ENCODE results near the gene BRK1.
"Not testable (repeated sequence)": the region's sequence is repeated elsewhere in the genome, so short reads cannot be mapped to it uniquely, and the experiment has no call there.

BRK1 gene

GRCh38 chr3:10169000-10169496 lies 53.6 kb downstream of the BRK1 start:
- TF ChIP-seq TAF1 (IDR thresholded peaks at IDR 0.05; ENCODE audit: borderline replicate concordance, low read depth, low read length), result no peak
- TF ChIP-seq POLR2AphosphoS5 (IDR thresholded peaks at IDR 0.05; ENCODE audit: low read depth, low read length), result no peak
- no peak for TF ChIP-seq POLR2A (IDR thresholded peaks at IDR 0.05; ENCODE audit: low read depth, low read length)
- no peak for FAIRE-seq
- no peak for DNase-seq (ENCODE audit: insufficient read length)

GRCh38 chr3:10170915-10171478 lies 55.5 kb downstream of the BRK1 start:
- FAIRE-seq (no peak), DNase-seq (ENCODE audit: insufficient read length) (no peak)
- TF ChIP-seq POLR2AphosphoS5 (IDR thresholded peaks at IDR 0.05; ENCODE audit: low read depth, low read length) (no peak), TAF1 (IDR thresholded peaks at IDR 0.05; ENCODE audit: borderline replicate concordance, low read depth, low read length) (no peak), POLR2A (IDR thresholded peaks at IDR 0.05; ENCODE audit: low read depth, low read length) (no peak)

- DNase-seq (ENCODE audit: insufficient read length) (no peak), FAIRE-seq (no peak)
- TF ChIP-seq TAF1 (IDR thresholded peaks at IDR 0.05; ENCODE audit: borderline replicate concordance, low read depth, low read length) (no peak), POLR2A (IDR thresholded peaks at IDR 0.05; ENCODE audit: low read depth, low read length) (no peak), POLR2AphosphoS5 (IDR thresholded peaks at IDR 0.05; ENCODE audit: low read depth, low read length) (no peak)
Observed at GRCh38 chr3:10173095-10173925, 57.8 kb downstream of the BRK1 start.

- no peak for TF ChIP-seq POLR2A (IDR thresholded peaks at IDR 0.05; ENCODE audit: low read depth, low read length)
- no peak for TF ChIP-seq POLR2AphosphoS5 (IDR thresholded peaks at IDR 0.05; ENCODE audit: low read depth, low read length)
- no peak for TF ChIP-seq TAF1 (IDR thresholded peaks at IDR 0.05; ENCODE audit: borderline replicate concordance, low read depth, low read length)
- DNase-seq (ENCODE audit: insufficient read length), result no peak
- FAIRE-seq, result peak; percentile 30
Observed at GRCh38 chr3:10173926-10174435, 58.5 kb downstream of the BRK1 start.

GRCh38 chr3:10175334-10175733 lies 59.9 kb downstream of the BRK1 start:
- FAIRE-seq, result not testable (repeated sequence)

GRCh38 chr3:10176150-10176549 lies 60.7 kb downstream of the BRK1 start:
- FAIRE-seq, result peak; percentile 70
- not testable (repeated sequence) for DNase-seq (ENCODE audit: insufficient read length)

More at GRCh38 chr3:10175334-10175733, 59.9 kb downstream of the BRK1 start:
- DNase-seq (ENCODE audit: insufficient read length), result not testable (repeated sequence)

All from GM12892 (cell line).